ENCODE measurements around the gene RGSL1. TPM values are rescaled to one million over a fixed set of nuclear protein-coding genes. Genes with fewer than 3 reads are reported as not detected.

Gene RGSL1
- total RNA-seq, 1 experiment from 2014 or later: not detected

GRCh38 chr1:182404781-182405180 lies 45.2 kb upstream of the RGSL1 start:
- intact Hi-C loops (cut with micrococcal nuclease; ENCODE audit: unreplicated experiment): no loop called here
- POLR2A ChIA-PET: no interaction called here
- no peak for TF ChIP-seq POLR2AphosphoS5 (IDR thresholded peaks at IDR 0.05; ENCODE audit: low read depth, low read length)
- no peak for TF ChIP-seq SIN3A (IDR thresholded peaks at IDR 0.05; ENCODE audit: borderline replicate concordance, insufficient read depth, low read depth, low read length)
- TF ChIP-seq CTCF (IDR thresholded peaks at IDR 0.05): peak; percentile 7; the same call in 1 of the 2 replicates
- no peak for TF ChIP-seq TCF7L2 (IDR thresholded peaks at IDR 0.05; ENCODE audit: low read depth, low read length)
- TF ChIP-seq REST (IDR thresholded peaks at IDR 0.05; ENCODE audit: insufficient read depth in 1 of 2, low read depth in 2 of 2, low read length in 1 of 2): no peak
- Histone ChIP-seq H3K36me3 (ENCODE audit: control insufficient read depth, insufficient read depth, low read length) (no peaks in the 10 kb centered on the region), H3K4me1 (ENCODE audit: control insufficient read depth, insufficient read depth, low read length) (no peaks in the 10 kb centered on the region), H3K4me3 (ENCODE audit: low read depth in 2 of 2, low read length in 2 of 2) (no peak overlapping the region), H3K27me3 (ENCODE audit: control insufficient read depth, insufficient read depth, low read length) (no peaks in the 10 kb centered on the region), H3K9me3 (ENCODE audit: control insufficient read depth, insufficient read depth, low read depth, low read length) (no peaks in the 10 kb centered on the region), H3K27ac (ENCODE audit: low read length) (no peak overlapping the region)
- in situ Hi-C loops (cut with HindIII; ENCODE audit: low pct_unique_long_range_greater_than_20kb, low sequenced_read_pairs): no loop called here
- CTCF ChIA-PET: interaction anchor here (0.6 kb wide), 1 partner anchor 20 kb away, joined by 5 read pairs; no protein-coding TSS in a partner anchor
- DNase-seq (ENCODE audit: low read depth, low spot score) (no peak), ATAC-seq (no peak)
- BruUV-seq (replicated peaks): no TSS peak

- TF ChIP-seq CTCF (IDR thresholded peaks at IDR 0.05) (no peak), TCF7L2 (IDR thresholded peaks at IDR 0.05; ENCODE audit: low read depth, low read length) (no peak), REST (IDR thresholded peaks at IDR 0.05; ENCODE audit: insufficient read depth in 1 of 2, low read depth in 2 of 2, low read length in 1 of 2) (no peak)
- POLR2A ChIA-PET: no interaction called here
- H3K36me3 ChIP-seq (ENCODE audit: control insufficient read depth, insufficient read depth, low read length): no peaks in the 10 kb centered on the region
- ATAC-seq: no peak
- CTCF ChIA-PET: no interaction called here
- in situ Hi-C loops (cut with HindIII; ENCODE audit: low pct_unique_long_range_greater_than_20kb, low sequenced_read_pairs) (no loop called here), intact Hi-C loops (cut with micrococcal nuclease; ENCODE audit: unreplicated experiment) (no loop called here)
- H3K27ac ChIP-seq (ENCODE audit: low read length): no peak overlapping the region
- H3K4me3 ChIP-seq (ENCODE audit: low read depth in 2 of 2, low read length in 2 of 2): no peak overlapping the region
- no peaks in the 10 kb centered on the region for H3K27me3 ChIP-seq (ENCODE audit: control insufficient read depth, insufficient read depth, low read length)
- no peaks in the 10 kb centered on the region for H3K9me3 ChIP-seq (ENCODE audit: control insufficient read depth, insufficient read depth, low read depth, low read length)
- no TSS peak for BruUV-seq (replicated peaks)
- DNase-seq (ENCODE audit: low read depth, low spot score): no peak
- no peaks in the 10 kb centered on the region for H3K4me1 ChIP-seq (ENCODE audit: control insufficient read depth, insufficient read depth, low read length)
Observed at GRCh38 chr1:182405578-182405977, 44.4 kb upstream of the RGSL1 start.

All from Panc1 (cell line).